Activated CD8-positive, alpha-beta memory T cell treated with anti-CD3 and anti-CD28 coated beads for 4 hours (primary cell): ENCODE measurements around the gene COL27A1.
"Not testable (repeated sequence)": the region's sequence is repeated elsewhere in the genome, so short reads cannot be mapped to it uniquely, and the experiment has no call there.

Experiments
- DNase-seq, 2 donors: peaks; one replicate each; pipeline ENCODE4 v3.0.0-alpha.2; 2020; ENCODE audit warnings: low read depth in 2 of 2

Gene COL27A1

GRCh38 chr9:114184071-114184470, 28.7 kb downstream of the COL27A1 start:
- DNase-seq, result no peak

- no peak for DNase-seq
Measured at GRCh38 chr9:114184866-114185265, 29.5 kb downstream of the COL27A1 start.

- no peak for DNase-seq
Measured at GRCh38 chr9:114185570-114186490, 30.5 kb downstream of the COL27A1 start.

- DNase-seq, result no peak
Measured at GRCh38 chr9:114186605-114187289, 31.4 kb downstream of the COL27A1 start.

GRCh38 chr9:114187827-114188226, 32.5 kb downstream of the COL27A1 start:
- no peak for DNase-seq

GRCh38 chr9:114189823-114190562, 34.7 kb downstream of the COL27A1 start:
- no peak for DNase-seq

- no peak for DNase-seq
Measured at GRCh38 chr9:114190563-114190905, 35.2 kb downstream of the COL27A1 start.

- DNase-seq, result not testable (repeated sequence)
Measured at GRCh38 chr9:114191402-114191801, 36.1 kb downstream of the COL27A1 start.

- no peak for DNase-seq
Measured at GRCh38 chr9:114192539-114192938, 37.2 kb downstream of the COL27A1 start.

GRCh38 chr9:114193090-114193489, 37.8 kb downstream of the COL27A1 start:
- no peak for DNase-seq

GRCh38 chr9:114196117-114196516, 40.8 kb downstream of the COL27A1 start:
- DNase-seq, result no peak

- no peak for DNase-seq
Measured at GRCh38 chr9:114196979-114197622, 41.8 kb downstream of the COL27A1 start.

- no peak for DNase-seq
Measured at GRCh38 chr9:114198249-114199040, 43.1 kb downstream of the COL27A1 start.

GRCh38 chr9:114200721-114201300, 45.5 kb downstream of the COL27A1 start:
- DNase-seq, result no peak

GRCh38 chr9:114202396-114202795, 47.1 kb downstream of the COL27A1 start:
- DNase-seq, result no peak

GRCh38 chr9:114202849-114203248, 47.5 kb downstream of the COL27A1 start:
- no peak for DNase-seq

GRCh38 chr9:114203410-114204140, 48.2 kb downstream of the COL27A1 start:
- no peak for DNase-seq

- no peak for DNase-seq
Measured at GRCh38 chr9:114204265-114204664, 48.9 kb downstream of the COL27A1 start.

GRCh38 chr9:114205171-114206015, 50.1 kb downstream of the COL27A1 start:
- DNase-seq, result no peak
